ENCODE data around the gene CENPT.

CENPT gene

DNA sequence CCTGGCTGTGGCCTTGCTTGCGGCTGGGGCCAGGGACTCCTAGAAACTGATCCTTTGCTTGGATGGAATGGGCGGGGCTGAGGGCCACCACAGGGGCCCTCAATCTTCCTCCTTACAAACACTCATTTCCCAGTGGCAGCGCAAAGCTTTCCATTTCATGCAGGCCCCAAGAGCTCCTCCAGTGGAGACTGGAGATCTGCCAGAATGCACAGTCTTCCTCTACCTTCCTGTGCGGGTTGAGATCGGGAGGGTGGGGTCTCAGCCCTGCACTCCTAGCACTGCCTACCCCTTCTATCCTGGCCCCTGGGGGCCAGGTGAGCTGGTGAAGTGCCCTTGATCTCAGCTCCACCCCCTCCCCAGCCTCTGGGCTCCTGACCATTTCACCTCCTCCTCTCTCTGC lies 38.9 kb upstream of the CENPT start:
- TF ChIP-seq, protein P1, sequence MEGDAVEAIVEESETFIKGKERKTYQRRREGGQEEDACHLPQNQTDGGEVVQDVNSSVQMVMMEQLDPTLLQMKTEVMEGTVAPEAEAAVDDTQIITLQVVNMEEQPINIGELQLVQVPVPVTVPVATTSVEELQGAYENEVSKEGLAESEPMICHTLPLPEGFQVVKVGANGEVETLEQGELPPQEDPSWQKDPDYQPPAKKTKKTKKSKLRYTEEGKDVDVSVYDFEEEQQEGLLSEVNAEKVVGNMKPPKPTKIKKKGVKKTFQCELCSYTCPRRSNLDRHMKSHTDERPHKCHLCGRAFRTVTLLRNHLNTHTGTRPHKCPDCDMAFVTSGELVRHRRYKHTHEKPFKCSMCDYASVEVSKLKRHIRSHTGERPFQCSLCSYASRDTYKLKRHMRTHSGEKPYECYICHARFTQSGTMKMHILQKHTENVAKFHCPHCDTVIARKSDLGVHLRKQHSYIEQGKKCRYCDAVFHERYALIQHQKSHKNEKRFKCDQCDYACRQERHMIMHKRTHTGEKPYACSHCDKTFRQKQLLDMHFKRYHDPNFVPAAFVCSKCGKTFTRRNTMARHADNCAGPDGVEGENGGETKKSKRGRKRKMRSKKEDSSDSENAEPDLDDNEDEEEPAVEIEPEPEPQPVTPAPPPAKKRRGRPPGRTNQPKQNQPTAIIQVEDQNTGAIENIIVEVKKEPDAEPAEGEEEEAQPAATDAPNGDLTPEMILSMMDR (IDR thresholded peaks at IDR 0.05; ENCODE audit: control insufficient read depth, extremely low read depth, insufficient read depth): no peak
- no peak overlapping the region for H3K4me3 ChIP-seq (ENCODE audit: low read depth, low read length)
- DNase-seq (ENCODE audit: low read depth): no peak

DNA sequence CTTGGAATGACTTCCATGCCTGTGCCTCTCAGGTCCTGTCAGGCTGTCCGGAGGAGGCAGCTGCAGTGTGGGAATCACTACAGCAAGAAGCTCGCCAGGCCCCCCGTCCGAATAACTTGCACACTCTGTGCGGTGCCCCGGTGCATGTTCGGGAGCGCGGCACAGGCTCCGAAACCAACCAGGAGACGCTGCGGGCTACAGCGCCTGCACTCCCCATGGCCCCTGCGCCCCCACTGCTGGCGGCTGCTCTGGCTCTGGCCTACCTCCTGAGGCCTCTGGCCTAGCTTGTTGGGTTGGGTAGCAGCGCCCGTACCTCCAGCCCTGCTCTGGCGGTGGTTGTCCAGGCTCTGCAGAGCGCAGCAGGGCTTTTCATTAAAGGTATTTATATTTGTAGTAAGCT lies 38.5 kb upstream of the CENPT start:
- TF ChIP-seq, protein P1 (IDR thresholded peaks at IDR 0.05; ENCODE audit: control insufficient read depth, extremely low read depth, insufficient read depth): no peak
- no peak overlapping the region for H3K4me3 ChIP-seq (ENCODE audit: low read depth, low read length)

DNA sequence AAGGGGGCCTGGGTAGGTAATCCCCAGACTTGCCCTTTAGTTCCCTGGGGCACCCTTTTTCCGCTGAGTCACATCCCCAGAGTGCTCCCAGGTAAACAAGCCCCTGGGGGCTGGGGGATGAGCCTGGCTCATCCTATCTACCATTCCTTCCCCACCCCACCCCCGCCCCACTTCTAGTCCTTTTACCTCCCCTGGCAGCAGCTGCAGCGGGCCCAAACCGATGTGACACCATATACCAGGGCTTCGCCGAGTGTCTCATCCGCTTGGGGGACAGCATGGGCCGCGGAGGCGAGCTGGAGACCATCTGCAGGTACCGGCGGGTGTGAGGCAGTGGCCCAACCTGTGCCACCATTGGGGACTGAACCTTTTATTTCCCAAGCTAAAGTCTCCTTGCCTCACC lies 38.1 kb upstream of the CENPT start:
- H3K4me3 ChIP-seq (ENCODE audit: low read depth, low read length): no peak overlapping the region
- no peak for DNase-seq (ENCODE audit: low read depth)
- TF ChIP-seq, protein P1 (IDR thresholded peaks at IDR 0.05; ENCODE audit: control insufficient read depth, extremely low read depth, insufficient read depth): no peak

More for the DNA sequence above, 38.5 kb upstream of the CENPT start:
- DNase-seq (ENCODE audit: low read depth): no peak

GRCh38 chr16:67884684-67885083 lies 37.2 kb upstream of the CENPT start, which contains the start of gene NRN1L:
TSS of gene NRN1L (plus strand) at chr16:67884885. CDS start at chr16:67884904, 19 bp downstream.
- peak; percentile 52 for DNase-seq (ENCODE audit: low read depth)
- H3K4me3 ChIP-seq (ENCODE audit: low read depth, low read length): no peak within 1 kb of the TSS
- TF ChIP-seq, protein P1 (IDR thresholded peaks at IDR 0.05; ENCODE audit: control insufficient read depth, extremely low read depth, insufficient read depth): no peak

- TF ChIP-seq, protein P1 (IDR thresholded peaks at IDR 0.05; ENCODE audit: control insufficient read depth, extremely low read depth, insufficient read depth): peak; percentile 83
- no peak for DNase-seq (ENCODE audit: low read depth)
- H3K4me3 ChIP-seq (ENCODE audit: low read depth, low read length): no peak overlapping the region
Observed at GRCh38 chr16:67883872-67884261, 36.4 kb upstream of the CENPT start.

DNA sequence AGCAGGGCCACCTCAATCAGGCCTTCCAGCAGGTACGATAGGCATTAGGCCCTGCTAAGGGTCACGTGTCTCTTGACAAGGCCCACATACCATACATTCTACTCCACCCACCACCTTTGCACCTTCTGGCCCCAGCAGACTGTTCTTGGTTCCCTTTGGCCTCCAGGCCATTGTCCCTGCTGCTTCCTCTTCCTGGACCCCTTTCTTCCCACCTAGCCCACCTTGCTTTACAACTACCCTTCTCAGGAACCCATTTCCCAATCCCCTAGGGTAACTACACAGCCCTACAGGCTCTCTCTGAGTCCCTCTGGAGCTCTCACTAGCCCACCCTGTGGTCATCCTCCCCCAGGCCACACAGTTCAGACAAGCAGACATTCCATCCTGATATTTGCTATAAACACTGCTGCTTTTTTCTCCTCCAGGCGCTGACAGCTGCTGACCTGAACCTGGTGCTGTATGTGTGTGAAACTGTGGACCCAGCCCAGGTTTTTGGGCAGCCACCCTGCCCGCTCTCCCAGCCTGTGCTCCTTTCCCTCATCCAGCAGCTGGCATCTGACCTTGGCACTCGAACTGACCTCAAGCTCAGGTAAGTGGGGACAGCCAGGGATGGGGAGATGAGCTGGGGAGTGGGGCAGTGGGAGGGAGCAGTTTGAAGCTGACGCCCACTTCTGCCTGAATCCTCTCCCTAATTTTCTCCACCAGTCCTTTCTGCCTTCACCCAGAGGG lies 35.8 kb upstream of the CENPT start:
- TF ChIP-seq, protein P1 (IDR thresholded peaks at IDR 0.05; ENCODE audit: control insufficient read depth, extremely low read depth, insufficient read depth): no peak
- no peak for DNase-seq (ENCODE audit: low read depth)
- no peak overlapping the region for H3K4me3 ChIP-seq (ENCODE audit: low read depth, low read length)

Data from LNCaP clone FGC (cell line).